Anterior cingulate cortex (tissue), 58 donors: ENCODE results near the gene RFC3.

Source experiments
- DNase-seq, 58 donors: peaks; one replicate each; lab custom pipeline; 2025; lab: John Stamatoyannopoulos, UW

RFC3 gene

DNA sequence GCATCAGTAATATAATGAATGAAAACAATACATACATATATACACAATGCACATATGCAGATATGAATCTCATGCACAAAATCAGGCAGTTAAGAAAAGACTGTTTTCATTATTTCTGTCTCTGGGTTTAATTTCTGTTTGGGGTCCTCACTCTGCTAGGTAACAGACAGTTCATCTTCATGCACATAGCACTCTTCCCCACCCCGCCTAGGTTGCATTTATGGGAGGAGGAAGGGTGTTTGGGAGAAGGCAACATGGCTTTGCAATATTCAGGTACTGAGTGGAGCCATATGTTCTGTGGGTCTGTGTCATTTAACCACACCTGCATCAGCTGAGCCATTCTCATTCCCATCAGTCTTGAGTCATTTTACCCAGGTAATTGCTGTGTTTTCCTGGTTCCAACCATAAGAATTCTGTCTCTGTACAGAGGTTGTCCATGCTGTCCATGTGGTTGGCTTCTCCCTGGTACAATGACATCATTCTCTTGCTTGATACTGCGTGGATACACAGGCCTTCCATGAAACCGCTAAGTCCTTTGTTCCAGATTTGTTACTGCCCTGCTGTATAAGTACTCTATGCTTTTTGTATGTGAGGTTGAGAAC, 45.3 kb downstream of the RFC3 start:
- no peak for DNase-seq

DNA sequence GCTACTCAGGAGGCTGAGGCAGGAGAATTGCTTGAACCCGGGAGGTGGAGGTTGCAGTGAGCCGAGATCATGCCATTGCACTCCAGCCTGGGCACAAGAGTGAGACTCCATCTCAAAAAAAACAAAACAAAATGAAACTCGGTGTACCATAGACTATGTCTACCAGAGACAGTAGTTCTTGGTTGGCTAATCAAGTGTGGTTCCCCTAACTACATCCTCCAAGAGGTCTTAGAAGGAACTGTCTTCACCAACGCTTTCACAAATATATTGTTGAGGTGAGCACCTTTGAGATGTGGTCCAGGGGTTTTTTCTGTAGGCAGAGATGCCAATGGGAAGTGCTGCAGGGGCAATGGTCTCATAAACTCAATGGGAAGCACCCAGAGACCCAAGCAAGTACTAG, 48.0 kb downstream of the RFC3 start:
- no peak for DNase-seq

DNA sequence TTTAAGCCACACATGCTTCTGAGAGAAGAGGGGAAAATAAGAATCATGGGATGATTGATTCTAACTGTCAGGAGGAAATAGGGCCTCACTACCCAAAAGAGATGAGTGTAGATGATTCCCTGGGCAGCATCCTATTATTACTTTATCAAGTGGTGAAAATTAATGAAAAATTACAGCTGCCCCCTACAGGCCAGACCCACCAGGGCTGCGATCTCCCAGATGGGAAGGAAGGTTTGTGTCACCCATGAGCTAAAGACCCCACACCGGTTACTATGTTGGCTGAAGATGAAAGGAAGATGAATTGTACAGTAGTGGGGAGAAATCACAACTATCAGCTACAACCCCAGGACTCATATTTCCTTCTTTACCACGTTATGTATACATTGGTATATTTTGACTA, 49.5 kb downstream of the RFC3 start:
- DNase-seq = no peak

DNA sequence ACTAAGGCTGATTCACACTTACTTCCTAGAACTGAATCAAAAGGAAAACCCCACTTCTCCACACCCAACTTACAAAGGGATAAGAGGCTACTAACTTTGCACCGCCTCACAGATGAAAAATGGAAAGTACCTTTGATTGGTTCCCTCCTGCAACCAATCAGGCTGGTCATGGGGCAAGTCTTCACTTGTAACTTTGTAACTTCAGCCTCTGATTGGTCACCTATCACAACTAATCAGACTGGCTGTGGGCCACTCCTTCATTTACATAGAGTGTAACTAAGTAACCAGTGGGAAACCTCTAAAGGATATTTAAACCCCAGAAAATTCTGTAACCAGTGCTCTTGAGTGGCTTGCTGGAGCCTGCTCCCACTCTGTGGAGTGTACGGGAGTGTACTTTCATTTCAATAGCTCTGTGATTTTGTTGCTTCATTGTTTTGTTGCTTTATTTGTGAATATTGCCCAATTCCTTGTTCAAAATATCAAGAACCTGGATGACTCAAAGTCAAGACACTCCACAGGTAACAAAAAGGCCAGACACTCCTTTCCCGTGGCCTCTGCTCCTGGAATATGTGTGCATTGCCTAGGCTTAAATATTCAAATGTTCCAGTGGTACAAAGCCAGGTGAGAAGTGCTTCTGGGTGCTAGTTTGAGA, 50.5 kb downstream of the RFC3 start:
- DNase-seq = no peak

DNA sequence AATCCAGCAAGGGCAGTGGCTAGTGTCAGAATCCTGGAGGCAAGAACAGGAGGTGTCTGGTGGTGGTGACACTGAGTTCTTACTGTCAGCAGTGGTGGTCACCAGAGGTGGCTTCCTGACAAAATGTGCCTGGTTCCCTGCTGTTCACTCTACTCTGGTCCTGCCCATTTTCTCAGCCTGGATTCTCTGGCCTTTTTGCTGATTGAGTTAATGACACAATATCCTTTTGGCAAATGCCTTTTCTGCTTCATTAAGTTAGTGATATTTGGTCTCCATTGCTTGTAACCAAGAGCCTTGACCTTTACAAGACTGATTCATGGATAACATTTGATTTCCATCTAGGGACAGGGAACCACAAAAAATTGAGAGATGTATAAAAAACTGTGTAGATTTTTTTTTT, 51.1 kb downstream of the RFC3 start:
- DNase-seq = no peak

DNA sequence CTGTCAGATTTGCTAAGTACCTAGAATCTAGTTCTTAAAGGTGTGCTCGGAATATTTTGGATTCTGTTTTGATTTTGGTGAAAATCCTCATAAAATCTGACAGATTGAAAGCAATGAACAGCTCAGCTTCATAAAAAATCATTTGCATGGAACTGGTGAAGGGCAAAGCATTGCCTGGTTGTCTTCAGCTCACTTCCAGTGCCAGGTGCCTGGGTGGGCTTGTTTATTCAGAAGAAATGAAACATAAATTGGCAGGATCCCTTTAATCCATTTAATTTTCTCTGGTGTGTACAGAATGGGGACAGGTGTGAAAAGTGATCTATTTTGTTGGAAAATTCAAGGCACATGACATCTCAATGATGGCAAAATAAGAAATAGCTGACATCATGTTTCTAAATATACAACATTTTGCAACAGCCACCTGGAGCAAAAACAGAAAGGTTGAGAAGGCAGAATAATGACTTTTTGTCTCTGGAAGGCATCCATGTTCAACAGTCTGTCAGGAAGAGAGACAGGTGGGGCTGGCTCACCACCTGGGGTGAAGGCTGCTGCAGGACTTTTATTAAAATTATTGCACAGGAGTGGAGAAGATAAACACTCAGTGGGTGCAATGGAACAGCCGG, 52.2 kb downstream of the RFC3 start:
- DNase-seq = no peak

DNA sequence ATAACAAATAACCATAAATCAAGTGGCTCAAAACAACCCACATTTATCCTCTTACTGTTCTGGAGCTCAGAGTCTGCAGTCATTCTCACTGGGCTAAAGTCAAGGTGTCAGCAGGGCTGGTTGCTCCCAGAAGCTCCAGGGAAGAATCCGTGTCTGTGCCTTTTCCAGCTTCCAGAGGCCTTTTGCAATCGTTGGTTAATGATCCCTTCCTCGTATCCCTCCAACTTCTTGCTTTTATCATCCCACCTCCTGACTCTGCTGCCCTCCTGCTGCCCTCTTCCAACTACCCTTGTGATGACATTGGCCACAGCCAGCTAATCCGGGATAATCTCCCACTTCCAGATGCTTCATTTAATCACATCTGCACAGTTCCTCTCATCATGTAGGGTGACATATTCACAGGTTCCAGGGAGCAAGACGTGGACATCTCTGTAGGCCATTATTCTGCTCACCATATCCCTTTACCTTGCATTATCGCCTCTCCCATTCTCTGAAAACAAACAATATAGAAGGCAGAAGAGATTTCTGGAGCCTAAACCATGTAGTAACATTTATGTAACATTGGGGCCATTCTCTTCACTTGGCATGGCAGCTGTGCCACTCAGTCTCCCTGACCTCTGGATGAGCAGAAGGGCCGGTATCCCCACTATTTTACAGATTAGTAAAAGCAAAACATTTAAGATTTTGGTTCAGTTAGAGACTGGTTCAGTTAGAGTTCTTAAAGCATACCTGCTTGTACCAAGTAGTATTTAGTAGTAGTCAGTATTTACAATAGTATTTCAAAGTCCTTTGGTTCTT, 53.5 kb downstream of the RFC3 start:
- no peak for DNase-seq

DNA sequence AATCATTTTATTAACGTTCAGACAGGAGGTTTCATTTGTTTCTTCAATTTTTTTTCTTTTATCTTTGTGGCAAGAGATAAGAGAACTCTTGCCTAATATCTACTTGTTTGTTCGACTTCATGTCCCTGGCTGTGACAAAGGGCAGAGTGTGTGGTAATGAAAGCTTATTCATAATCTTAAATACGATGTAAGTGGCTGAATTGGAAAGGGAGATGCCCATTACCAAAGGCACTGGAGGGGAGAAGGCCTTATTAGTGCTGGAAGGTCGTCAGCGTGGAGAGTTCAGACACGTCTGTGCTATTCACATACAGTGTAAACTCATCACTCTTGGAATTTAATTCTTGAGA, 54.0 kb downstream of the RFC3 start:
- DNase-seq = no peak

DNA sequence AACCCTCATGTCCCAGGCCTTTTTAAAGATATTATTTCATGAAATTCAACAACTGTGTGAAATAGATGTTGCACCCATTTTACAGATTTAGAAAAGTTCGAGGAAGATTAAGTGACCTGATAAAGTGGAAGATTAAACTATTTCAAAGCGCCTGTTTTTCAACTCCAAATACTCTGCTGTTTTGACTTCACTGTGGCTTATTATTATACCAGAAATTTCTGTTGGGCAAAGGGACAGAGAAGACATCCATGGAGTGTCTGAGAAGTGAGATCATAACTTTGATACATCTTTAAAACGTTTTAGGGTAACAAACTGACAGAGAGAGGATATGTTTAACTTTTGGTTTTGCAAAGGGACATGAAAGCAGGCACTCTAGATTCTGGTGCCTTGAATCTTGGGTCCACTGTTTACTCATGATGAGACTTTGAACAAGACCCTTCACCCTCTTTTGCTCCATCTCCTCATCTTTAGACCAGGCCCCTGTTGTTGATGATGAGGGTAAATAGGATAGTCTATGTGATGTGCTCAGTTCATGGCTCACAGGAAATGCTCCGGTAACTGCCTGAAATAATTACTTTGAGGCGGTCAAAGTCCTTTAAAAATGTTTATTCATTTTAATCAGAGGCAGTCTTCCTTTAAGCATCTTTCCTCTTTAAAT, 55.4 kb downstream of the RFC3 start:
- no peak for DNase-seq

DNA sequence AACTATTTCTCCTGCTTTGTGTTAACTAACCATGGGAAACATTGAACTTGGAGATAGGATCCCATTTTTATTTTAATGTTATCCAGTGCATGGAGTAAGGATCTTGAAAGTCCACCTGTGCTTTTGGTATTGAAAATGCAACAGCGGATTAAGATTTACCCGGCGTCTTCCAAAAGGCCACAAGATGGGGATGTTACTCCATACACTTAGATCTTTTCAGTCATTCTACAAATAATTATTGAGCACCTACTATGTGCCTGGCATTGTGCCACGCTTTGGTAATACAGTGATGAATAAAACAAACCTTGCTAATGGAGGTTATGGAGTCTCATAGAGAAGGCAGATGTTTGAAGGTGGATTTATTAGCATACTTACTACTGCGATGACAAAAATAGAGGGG, 56.9 kb downstream of the RFC3 start:
- DNase-seq = no peak

DNA sequence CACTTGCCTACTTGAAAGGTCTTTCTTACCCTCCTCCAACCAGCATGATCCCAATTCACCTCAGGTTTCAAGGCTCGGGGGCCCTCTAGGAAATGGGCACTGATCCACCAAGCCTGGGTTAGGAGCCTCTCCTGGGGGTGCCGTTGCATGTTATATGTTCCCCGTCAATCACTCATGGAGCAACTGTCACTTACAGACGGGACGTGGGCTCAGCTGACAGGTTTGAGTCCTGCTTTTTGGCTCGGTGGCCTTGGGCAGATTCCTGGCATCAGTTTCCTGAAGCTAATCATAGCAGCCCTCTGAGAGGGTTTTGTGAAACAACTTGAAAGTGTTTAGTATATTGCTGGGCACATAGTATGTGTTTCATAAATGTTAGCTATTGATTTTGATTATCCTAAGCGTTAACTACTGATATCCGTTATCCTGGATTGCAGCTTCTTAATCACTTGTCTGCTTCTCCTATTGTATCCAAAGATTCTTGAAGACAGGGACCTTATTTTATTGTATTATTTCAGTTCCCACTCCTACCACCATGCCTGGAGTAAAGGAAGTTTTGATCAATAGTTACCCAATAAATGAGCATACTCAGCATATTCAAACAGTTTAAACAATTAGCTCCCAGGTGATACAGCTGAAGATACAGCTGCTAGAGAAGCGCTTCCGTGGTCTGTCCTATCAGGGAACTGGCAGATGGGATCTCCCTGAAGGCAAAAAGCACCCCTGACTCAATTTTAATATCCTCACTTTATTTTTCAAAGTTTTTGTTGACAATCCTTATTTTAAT, 57.9 kb downstream of the RFC3 start:
- no peak for DNase-seq

DNA sequence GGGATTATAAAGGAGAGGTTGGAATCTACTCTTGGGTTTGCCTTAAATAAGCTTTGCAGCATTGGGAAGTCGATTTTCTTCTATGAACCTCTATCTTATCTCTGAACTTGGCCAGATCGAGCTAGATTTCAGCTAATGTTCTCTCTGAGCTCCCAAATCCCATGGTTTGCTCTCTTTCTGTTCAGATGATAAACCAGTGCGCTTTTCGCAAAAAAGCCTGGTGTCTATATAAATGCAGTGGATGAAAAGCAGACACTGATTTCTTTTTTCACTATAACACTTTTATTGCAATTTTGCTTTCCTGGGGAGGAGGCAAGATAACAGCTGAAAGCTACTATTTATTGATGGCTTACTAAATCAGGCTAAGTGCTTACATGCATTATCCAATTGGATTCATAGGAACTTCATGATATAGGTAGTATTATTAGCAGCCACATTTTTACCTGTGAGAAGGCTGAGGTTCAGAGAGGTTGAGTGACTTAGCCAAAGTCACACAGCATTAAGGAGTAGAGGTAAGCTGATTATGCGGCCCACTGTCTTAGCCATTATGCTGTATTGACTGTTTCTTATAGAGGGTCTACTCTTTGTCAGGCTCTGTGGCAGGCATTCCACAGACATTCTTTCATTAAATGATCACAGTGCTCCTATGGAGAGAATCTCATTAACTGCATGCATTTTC, 58.9 kb downstream of the RFC3 start:
- DNase-seq = no peak

DNA sequence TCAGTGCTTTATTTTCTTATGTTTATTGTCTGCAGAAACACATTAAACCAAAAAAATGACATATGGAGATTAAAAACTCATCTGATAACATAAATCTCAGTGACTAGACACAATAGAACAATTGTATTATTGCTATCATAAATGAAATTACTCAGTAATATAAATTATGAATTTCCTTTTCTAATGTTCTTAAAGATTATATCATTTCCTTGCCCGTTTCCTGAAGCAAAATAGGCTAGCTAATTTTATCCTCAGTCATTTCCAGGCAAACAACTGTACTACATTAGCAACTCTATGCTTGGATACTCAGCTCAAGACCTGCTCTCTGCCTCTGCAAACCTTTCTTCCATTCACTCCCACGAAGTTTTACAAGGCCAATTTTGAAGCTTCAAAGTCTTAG, 61.2 kb downstream of the RFC3 start:
- DNase-seq = no peak

DNA sequence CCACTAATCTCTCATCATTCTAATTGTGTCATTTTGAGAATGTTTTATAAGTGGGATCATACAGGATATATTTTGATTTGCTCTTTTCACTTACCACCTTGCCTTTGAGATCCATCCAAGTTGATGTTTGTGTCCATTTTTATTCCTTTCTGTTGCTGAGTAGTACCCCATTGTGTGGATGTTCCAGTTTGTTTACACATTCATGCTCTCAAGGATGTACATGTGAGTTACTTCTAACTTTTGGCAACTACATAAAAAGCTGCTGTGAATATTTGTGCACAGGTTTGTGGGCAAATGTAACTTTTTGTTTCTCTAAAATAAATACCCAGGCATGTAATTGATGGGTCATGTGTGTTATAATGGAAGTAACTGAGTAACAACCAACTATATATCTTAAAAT, 64.9 kb downstream of the RFC3 start:
- DNase-seq = no peak

DNA sequence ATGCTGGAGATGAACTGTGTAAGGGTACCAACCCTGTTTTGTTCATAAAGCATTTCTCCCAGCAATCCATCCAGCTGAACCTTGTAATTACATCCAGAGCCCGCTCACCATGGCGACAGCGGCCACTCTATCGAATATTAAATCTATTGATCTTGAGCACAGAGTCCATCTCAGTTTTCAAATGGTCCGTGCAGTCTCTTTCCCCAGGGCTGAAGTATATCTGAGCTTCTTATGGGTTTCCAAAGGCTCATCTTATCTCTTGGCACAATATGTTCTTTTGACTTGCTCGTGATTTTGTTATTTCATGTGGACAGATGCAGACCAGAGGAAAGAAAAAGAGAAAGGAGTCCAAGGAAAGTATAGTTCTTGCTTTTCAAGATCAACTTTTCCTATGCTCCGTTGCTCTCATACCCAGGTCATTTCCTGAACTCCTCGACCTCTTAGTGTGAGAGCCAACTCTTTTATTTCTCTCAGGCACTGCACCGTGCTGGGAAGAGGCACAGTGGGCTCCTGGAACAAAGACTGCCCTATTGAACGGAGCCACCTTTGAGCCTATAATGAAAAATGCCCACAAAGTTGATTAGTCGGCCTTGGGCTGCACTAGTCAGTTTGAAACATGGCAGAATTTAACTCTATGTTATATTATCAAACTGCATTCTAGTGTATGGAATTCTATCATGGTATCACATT, 66.7 kb downstream of the RFC3 start:
- DNase-seq = no peak
